BLaER1 treated with 17β-estradiol and CSF1 and Interleukin-3, amounts not matched to agents 10 nM and 100 nM (cell line): ENCODE measurements around the gene FRAS1.

Experiments used
- H3K27ac ChIP-seq, 11 experiments: shearing (Covaris generic); formaldehyde crosslinking; 2 replicates each; pipeline ENCODE4 v1.8.1; 2022
- H3K27me3 ChIP-seq, 11 experiments: shearing (Covaris generic); formaldehyde crosslinking; 2 replicates each; pipeline ENCODE4 v1.8.1; 2022
- H3K36me3 ChIP-seq, 11 experiments: shearing (Covaris generic); formaldehyde crosslinking; 2 replicates each; pipeline ENCODE4 v1.8.1; 2022
- H3K4me1 ChIP-seq, 10 experiments: shearing (Covaris generic); formaldehyde crosslinking; 2 replicates each; pipeline ENCODE4 v1.8.1; 2022
- H3K4me2 ChIP-seq, 11 experiments: shearing (Covaris generic); formaldehyde crosslinking; 2 replicates each; pipeline ENCODE4 v1.8.1; 2022
- H3K4me3 ChIP-seq, 10 experiments: shearing (Covaris generic); formaldehyde crosslinking; 2 replicates each; pipeline ENCODE4 v1.8.1; 2022
- H3K9ac ChIP-seq, 11 experiments: shearing (Covaris generic); formaldehyde crosslinking; 2 replicates each; pipeline ENCODE4 v1.8.1; 2022
- H3K9me3 ChIP-seq, 11 experiments: shearing (Covaris generic); formaldehyde crosslinking; replicated peaks in 1 of 11; 2 replicates each; pipeline ENCODE4 v1.8.1; 2022
- H4K20me1 ChIP-seq, 11 experiments: shearing (Covaris generic); formaldehyde crosslinking; 2 replicates each; pipeline ENCODE4 v1.8.1; 2022
- Cebpa-rat ChIP-seq, 11 experiments: shearing (Covaris generic); IDR thresholded peaks; 2 replicates each; pipeline ENCODE4 v1.8.1; 2022

Gene FRAS1

DNA sequence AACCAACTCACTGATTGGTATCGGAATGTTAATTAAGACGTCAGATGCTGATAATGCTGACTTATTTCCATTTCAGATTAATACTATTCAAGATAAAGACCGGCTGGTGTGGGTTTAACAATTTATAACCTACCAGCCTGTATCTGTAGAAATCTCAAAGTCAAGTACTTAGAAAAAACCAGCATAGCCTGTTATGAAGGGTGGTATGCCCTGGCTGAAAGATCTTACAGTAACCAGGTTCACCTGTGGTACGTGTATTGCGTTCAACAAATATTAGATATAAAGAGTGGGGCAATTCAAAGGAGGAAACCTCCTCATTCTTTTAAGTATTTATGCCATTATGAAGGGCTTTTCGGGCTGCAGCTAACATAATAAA lies 253.6 kb downstream of the FRAS1 start:
- Histone ChIP-seq H3K4me2 (no peak overlapping the region), H3K9me3 (peaks cover 0 to 12% (median 0%) of the 10 kb centered on the region in 11 experiments; a peak in 5 of 22 replicates), H3K4me1 (peaks cover 6 to 24% (median 18%) of the 10 kb centered on the region in 10 experiments; a peak in 16 of 20 replicates), H3K9ac (no peak overlapping the region), H3K36me3 (no peaks in the 10 kb centered on the region), H4K20me1 (no peaks in the 10 kb centered on the region), H3K4me3 (no peak overlapping the region), H3K27ac (no peak overlapping the region), H3K27me3 (no peaks in the 10 kb centered on the region)
- TF ChIP-seq Cebpa-rat (IDR thresholded peaks at IDR 0.05), result no peak

DNA sequence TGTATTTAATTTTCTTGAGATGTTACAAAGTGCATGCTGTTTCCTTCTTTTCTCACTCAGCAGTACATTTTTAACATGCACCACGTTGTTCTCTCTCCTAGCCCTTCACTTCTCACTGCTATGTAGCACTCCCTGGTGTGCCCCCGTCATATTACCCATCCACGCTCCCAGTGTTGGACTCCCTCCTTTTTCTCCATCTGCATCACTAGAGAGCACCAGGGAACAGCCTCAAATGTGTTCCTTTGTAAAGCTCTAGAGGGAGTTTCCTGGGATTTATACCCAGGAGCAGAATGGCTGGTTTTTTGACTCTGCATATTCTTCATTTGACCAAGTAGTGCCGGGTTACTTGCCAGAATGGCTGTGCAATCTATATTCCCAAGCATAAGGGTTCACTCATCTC lies 254.2 kb downstream of the FRAS1 start:
- Histone ChIP-seq H4K20me1 (no peaks in the 10 kb centered on the region), H3K27ac (no peak overlapping the region)
- no peak for TF ChIP-seq Cebpa-rat (IDR thresholded peaks at IDR 0.05)

DNA sequence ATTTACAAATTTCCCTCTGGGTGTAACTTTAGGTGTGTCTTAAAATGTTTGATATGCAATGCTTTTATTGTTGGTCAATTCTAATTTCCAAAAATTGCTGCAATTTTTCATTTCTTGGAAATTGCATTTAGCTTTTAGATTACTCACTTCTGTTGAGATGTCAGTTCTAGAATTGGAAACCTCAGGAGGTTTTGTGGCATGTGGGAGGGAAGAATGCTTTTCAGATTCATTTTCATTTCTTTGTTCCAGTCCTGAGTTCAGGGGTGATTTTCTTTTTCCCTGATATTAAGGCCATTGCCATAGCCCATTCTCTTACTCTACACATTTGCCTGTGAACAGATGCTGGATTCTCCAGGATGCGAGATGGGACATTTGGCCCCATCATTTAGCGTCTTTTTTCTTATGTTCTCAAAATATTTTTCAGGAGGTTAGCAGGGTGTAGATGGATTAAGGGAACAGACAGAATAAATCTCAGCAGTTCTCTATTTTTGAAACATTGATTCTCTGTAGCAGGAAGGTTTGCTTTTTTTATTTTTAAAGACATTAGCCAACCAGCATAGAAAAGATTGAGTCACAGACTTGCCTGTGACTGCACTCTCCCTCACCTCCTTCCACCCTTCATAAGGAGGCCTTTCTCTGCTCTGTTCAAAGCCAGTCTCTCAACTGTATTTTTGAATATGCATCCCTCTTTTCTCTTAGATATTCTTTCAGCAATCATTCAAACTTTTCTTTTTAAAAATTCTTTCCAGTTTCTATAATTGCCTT lies 256.0 kb downstream of the FRAS1 start:
- H3K36me3 ChIP-seq, result no peaks in the 10 kb centered on the region

More for the DNA sequence above, 254.2 kb downstream of the FRAS1 start:
- Histone ChIP-seq H3K9me3 (peaks cover 0 to 12% (median 0%) of the 10 kb centered on the region in 11 experiments; a peak in 5 of 22 replicates), H3K27me3 (no peaks in the 10 kb centered on the region), H3K9ac (no peak overlapping the region), H3K36me3 (no peaks in the 10 kb centered on the region), H3K4me1 (peaks cover 6 to 24% (median 18%) of the 10 kb centered on the region in 10 experiments; a peak in 16 of 20 replicates), H3K4me3 (no peak overlapping the region), H3K4me2 (no peak overlapping the region)

DNA sequence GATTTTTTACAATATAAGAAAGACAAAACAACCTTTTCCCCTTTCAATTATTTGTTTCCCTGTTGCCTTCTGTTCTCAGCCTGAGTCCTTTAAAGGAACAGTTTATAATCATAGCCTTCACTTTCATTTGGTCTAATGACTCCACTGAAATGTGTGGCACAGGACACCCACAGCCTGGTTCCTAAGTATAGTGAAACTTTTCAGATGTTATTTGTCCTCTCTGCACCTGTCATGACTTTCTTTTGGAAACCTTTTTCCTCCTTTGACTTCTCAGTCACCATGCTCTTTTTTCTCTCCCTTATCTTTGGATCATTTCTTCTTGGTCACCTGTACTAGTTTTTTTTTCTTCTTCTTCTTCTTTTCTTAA lies 256.6 kb downstream of the FRAS1 start:
- peak overlapping the region in 6 of 11 experiments; percentile 19 to 68 (median 44); a peak in 10 of 22 replicates for H3K4me2 ChIP-seq
- H3K4me3 ChIP-seq, result no peak overlapping the region
- H3K9me3 ChIP-seq, result no peaks in the 10 kb centered on the region
- H3K27ac ChIP-seq, result no peak overlapping the region; a peak in 1 of 22 replicates
- no peak overlapping the region for H3K9ac ChIP-seq
- no peak for TF ChIP-seq Cebpa-rat (IDR thresholded peaks at IDR 0.05)
- H4K20me1 ChIP-seq, result no peaks in the 10 kb centered on the region
- H3K36me3 ChIP-seq, result no peaks in the 10 kb centered on the region
- peaks cover 0 to 7% (median 0%) of the 10 kb centered on the region in 11 experiments; a peak in 1 of 22 replicates for H3K27me3 ChIP-seq
- peaks cover 6 to 24% (median 18%) of the 10 kb centered on the region in 10 experiments; a peak in 16 of 20 replicates for H3K4me1 ChIP-seq

More for the DNA sequence above, 256.0 kb downstream of the FRAS1 start:
- H3K4me3 ChIP-seq, result no peak overlapping the region
- H3K4me1 ChIP-seq, result peaks cover 6 to 24% (median 18%) of the 10 kb centered on the region in 10 experiments; a peak in 16 of 20 replicates
- H3K9me3 ChIP-seq, result peaks cover 0 to 4% (median 0%) of the 10 kb centered on the region in 11 experiments; a peak in 3 of 22 replicates
- no peak for TF ChIP-seq Cebpa-rat (IDR thresholded peaks at IDR 0.05)
- peaks cover 0 to 2% (median 0%) of the 10 kb centered on the region in 11 experiments; a peak in 1 of 22 replicates for H3K27me3 ChIP-seq
- no peak overlapping the region for H3K9ac ChIP-seq
- peak overlapping the region in 1 of 11 experiments; percentile 29; a peak in 2 of 22 replicates for H3K27ac ChIP-seq
- H3K4me2 ChIP-seq, result peak overlapping the region; percentile 0 to 68 (median 35); a peak in 15 of 22 replicates
- H4K20me1 ChIP-seq, result no peaks in the 10 kb centered on the region

DNA sequence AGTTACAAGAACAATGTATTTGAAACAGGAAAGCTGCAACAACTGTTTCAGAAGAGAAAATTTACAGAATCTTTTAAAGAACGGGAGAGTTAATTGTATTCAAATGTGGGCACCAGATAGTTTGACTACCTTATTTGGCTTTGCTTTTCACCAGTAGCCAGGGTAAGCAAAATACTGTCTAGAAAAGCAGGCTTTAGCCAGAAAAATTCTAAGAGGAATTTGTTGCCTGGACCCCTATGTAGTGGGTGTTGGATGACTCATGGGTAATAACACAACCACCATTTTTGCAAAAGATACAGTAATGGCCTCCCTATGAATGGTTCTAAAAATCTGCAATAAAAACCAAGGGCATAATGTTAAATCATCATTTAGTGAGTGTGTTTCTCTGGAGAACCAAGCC lies 261.0 kb downstream of the FRAS1 start:
- H3K9me3 ChIP-seq, result no peaks in the 10 kb centered on the region
- H3K36me3 ChIP-seq, result no peaks in the 10 kb centered on the region
- H3K4me2 ChIP-seq, result no peak overlapping the region
- H3K4me3 ChIP-seq, result no peak overlapping the region
- TF ChIP-seq Cebpa-rat (IDR thresholded peaks at IDR 0.05), result no peak
- no peak overlapping the region for H3K9ac ChIP-seq
- H4K20me1 ChIP-seq, result peaks cover 0 to 8% (median 0%) of the 10 kb centered on the region in 11 experiments; a peak in 1 of 22 replicates
- H3K27ac ChIP-seq, result no peak overlapping the region
- H3K27me3 ChIP-seq, result peaks cover 0 to 20% (median 0%) of the 10 kb centered on the region in 11 experiments; a peak in 1 of 22 replicates
- H3K4me1 ChIP-seq, result peaks cover 15 to 38% (median 28%) of the 10 kb centered on the region in 10 experiments

DNA sequence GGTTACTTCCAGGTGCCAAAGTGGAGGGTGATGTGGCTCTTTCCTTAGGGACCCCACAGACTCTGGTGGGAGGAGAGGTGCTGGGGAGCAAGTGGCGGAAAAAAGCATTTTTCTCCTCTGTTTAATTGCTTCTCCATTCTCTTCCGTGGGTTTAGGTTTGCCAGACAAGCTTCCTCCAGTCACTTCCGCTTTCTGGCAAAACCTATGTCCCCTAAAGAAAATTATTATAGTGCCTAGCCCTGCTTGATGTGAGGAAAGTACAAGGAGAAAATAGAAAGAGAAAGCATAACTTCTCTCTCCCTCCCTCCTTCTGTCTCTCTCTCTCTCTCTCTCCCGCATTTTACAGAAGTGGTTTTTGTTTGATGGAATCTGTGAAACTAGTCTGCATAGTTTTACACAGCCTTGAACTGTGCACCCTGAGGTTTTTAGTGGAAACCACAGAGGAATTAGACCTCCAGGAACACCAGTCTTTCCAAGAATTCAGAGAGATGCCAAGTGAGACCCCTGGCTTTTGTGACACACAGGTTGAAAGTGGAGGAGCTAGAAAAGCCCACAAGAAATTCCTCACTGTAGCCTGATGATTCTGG lies 263.3 kb downstream of the FRAS1 start:
- no peaks in the 10 kb centered on the region for H3K36me3 ChIP-seq
- H3K4me1 ChIP-seq, result peaks cover 13 to 23% (median 18%) of the 10 kb centered on the region in 10 experiments
- H3K9ac ChIP-seq, result no peak overlapping the region
- no peaks in the 10 kb centered on the region for H3K9me3 ChIP-seq
- TF ChIP-seq Cebpa-rat (IDR thresholded peaks at IDR 0.05), result no peak
- H3K4me2 ChIP-seq, result peak overlapping the region; percentile 52 to 80 (median 64)
- peaks cover 0 to 20% (median 0%) of the 10 kb centered on the region in 11 experiments; a peak in 1 of 22 replicates for H3K27me3 ChIP-seq
- peak overlapping the region in 4 of 11 experiments; percentile 4 to 39 (median 18); a peak in 3 of 22 replicates for H3K27ac ChIP-seq
- no peak overlapping the region for H3K4me3 ChIP-seq
- peaks cover 0 to 8% (median 0%) of the 10 kb centered on the region in 11 experiments; a peak in 1 of 22 replicates for H4K20me1 ChIP-seq

DNA sequence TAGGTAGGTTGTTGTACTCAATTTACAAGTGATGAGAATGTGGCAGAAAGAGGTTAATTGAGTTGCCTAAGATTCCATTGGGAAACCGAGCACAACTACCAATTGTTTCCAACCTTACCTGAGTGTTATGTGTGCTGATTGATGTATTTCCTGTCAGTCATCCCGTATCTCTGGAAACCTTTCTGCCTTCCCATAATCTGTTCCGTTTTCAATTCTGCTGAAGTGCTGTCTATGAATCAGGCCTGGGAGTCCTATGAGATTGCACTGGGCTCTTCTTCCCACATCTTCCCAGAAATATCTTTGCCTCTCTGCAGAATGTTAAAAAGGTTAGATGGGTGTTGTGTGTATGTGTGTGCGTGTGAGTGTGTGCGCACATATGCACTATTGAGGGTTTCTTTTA lies 264.9 kb downstream of the FRAS1 start:
- Histone ChIP-seq H3K4me3 (no peak overlapping the region), H3K36me3 (no peaks in the 10 kb centered on the region), H3K4me2 (no peak overlapping the region), H3K27ac (no peak overlapping the region), H4K20me1 (peaks cover 0 to 8% (median 0%) of the 10 kb centered on the region in 11 experiments; a peak in 1 of 22 replicates), H3K9ac (no peak overlapping the region), H3K27me3 (peaks cover 0 to 20% (median 0%) of the 10 kb centered on the region in 11 experiments; a peak in 1 of 22 replicates), H3K4me1 (peaks cover 13 to 23% (median 18%) of the 10 kb centered on the region in 10 experiments), H3K9me3 (no peaks in the 10 kb centered on the region)
- no peak for TF ChIP-seq Cebpa-rat (IDR thresholded peaks at IDR 0.05)

DNA sequence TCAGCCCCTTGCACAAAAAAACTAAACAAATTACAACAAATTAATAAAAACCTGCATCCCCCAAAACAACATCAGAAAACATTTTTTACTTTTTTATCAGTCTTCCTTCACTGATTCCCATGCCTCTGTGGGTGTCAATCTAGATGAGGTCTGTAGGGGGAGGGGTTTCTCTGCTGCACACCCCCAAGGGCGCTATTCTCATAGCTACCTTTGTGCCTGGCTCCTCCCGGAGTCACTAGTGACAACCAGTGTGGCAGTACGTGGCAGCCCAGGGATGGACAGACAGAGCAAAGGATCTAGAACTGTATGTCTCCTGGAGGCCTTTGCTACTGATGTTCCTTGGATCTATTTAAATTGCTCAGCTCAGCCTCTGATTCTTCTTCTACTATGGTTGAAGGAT lies 266.3 kb downstream of the FRAS1 start:
- peaks cover 0 to 8% (median 0%) of the 10 kb centered on the region in 11 experiments; a peak in 1 of 22 replicates for H4K20me1 ChIP-seq
- H3K36me3 ChIP-seq, result no peaks in the 10 kb centered on the region
- no peaks in the 10 kb centered on the region for H3K9me3 ChIP-seq
- no peak for TF ChIP-seq Cebpa-rat (IDR thresholded peaks at IDR 0.05)
- H3K27ac ChIP-seq, result no peak overlapping the region
- no peak overlapping the region for H3K9ac ChIP-seq
- peaks cover 0 to 15% (median 0%) of the 10 kb centered on the region in 11 experiments; a peak in 1 of 22 replicates for H3K27me3 ChIP-seq
- H3K4me1 ChIP-seq, result peaks cover 13 to 23% (median 18%) of the 10 kb centered on the region in 10 experiments
- H3K4me2 ChIP-seq, result no peak overlapping the region
- H3K4me3 ChIP-seq, result no peak overlapping the region

DNA sequence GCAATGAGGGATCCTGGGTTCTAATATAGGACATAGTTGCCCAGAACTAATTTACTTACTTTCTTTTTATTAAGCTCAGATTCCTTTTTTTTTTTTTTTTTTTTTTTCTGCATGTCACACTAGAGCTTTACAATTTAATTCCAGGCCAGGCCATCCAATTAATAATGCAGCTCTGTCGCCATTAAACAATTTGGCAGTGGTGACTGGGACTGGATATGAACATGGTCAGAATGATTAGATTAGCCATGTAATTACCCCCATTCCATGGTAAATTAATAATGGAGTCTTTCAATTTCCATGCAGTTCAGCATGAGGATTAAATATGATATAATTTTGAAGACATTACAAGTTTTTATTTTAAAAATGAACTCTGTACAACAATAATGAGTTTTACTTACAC lies 267.5 kb downstream of the FRAS1 start:
- H3K27me3 ChIP-seq, result 0 out of 22 replicates have a peak, but pooled peaks cover 0 to 8% (median 0%) of the 10 kb centered on the region in 11 experiments
- H3K4me2 ChIP-seq, result no peak overlapping the region
- no peak overlapping the region for H3K4me3 ChIP-seq
- peaks cover 13 to 18% (median 16%) of the 10 kb centered on the region in 10 experiments for H3K4me1 ChIP-seq
- no peak for TF ChIP-seq Cebpa-rat (IDR thresholded peaks at IDR 0.05)
- H3K9ac ChIP-seq, result no peak overlapping the region
- peaks cover 0 to 7% (median 0%) of the 10 kb centered on the region in 11 experiments; a peak in 1 of 22 replicates for H4K20me1 ChIP-seq
- no peaks in the 10 kb centered on the region for H3K36me3 ChIP-seq
- no peaks in the 10 kb centered on the region for H3K9me3 ChIP-seq
- no peak overlapping the region for H3K27ac ChIP-seq
